ENCODE measurements around the gene RENBP. TPM values are rescaled to one million over a fixed set of nuclear protein-coding genes. Genes with fewer than 3 reads are reported as not detected.

Gene RENBP
- total RNA-seq, 1 experiment from 2014 or later, result 7.1 TPM

DNA sequence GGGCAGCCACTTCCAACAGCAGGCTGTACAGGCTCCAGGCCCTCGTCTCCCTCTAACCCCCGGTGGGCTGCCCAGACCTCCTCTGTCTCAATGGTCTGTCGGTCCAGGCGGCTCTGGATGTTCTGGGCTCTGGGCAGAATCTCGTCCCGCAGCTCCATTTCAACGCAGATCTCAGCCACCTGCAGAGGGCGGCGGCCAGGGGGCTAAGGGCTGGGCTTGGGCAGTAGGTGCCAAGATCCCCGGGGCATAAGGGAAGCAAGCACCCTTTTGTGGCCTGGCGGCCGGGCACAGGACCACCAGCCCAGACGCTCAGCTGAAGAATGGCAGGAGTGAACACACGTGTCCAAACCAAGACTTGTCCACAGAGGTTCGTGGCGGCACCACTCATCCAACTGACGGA, 30.7 kb downstream of the RENBP start:
- no peak overlapping the region for H3K4me2 ChIP-seq (ENCODE audit: insufficient read depth, insufficient read length, low read length)

More for the DNA sequence above, 30.7 kb downstream of the RENBP start:
- no peak overlapping the region for H3K9ac ChIP-seq (ENCODE audit: extremely low read depth, insufficient read length, low read length)
- no peak overlapping the region for H3K27ac ChIP-seq (ENCODE audit: insufficient read length, low read depth, low read length)
- Mint-ChIP-seq H3K36me3 (ENCODE audit: insufficient read depth in 1 of 3, low read depth in 3 of 3) (peaks cover 11 to 48% (median 29%) of the 10 kb centered on the region in 3 experiments), H3K27me3 (ENCODE audit: low read depth) (no peaks in the 10 kb centered on the region), H3K9me3 (peaks cover 59 to 68% of the 10 kb centered on the region in 2 experiments), H3K4me1 (0 out of 4 replicates have a peak, but pooled peaks cover 0 to 3% of the 10 kb centered on the region in 2 experiments), H3K4me3 (no peak overlapping the region), H3K27ac (no peak overlapping the region)
- no peaks in the 10 kb centered on the region for H4K20me1 ChIP-seq (ENCODE audit: control insufficient read depth, insufficient read depth, insufficient read length)
- no peak overlapping the region for H4K5ac ChIP-seq (ENCODE audit: insufficient read length, low read depth, low read length)
- H4K91ac ChIP-seq (ENCODE audit: insufficient read length, low read depth, low read length), result no peak overlapping the region
- peaks cover 20% of the 10 kb centered on the region for H3K9me3 ChIP-seq (ENCODE audit: control insufficient read depth, low read depth, low read length)
- H2BK15ac ChIP-seq (ENCODE audit: low read depth, low read length), result no peak overlapping the region
- H2BK20ac ChIP-seq (ENCODE audit: low read depth, low read length, poor library complexity, severe bottlenecking), result no peak overlapping the region
- no peaks in the 10 kb centered on the region for H3K27me3 ChIP-seq (ENCODE audit: insufficient read depth, low read length)
- H2BK5ac ChIP-seq (ENCODE audit: insufficient read length, low read length), result no peak overlapping the region
- no peak overlapping the region for H2AFZ ChIP-seq (ENCODE audit: low read length)
- no peaks in the 10 kb centered on the region for H3K23me2 ChIP-seq (ENCODE audit: insufficient read length, low read depth, low read length, poor library complexity, severe bottlenecking)
- no peak overlapping the region for H3T11ph ChIP-seq (ENCODE audit: low read length)
- no peak overlapping the region for H2BK120ac ChIP-seq (ENCODE audit: low read depth, low read length, poor library complexity, severe bottlenecking)
- H4K8ac ChIP-seq (replicated peaks; ENCODE audit: insufficient read length, low read depth, low read length), result no peak overlapping the region
- no peak overlapping the region for H3K14ac ChIP-seq (ENCODE audit: insufficient read depth, low read length)
- H3K79me2 ChIP-seq (ENCODE audit: insufficient read depth, low read length), result no peaks in the 10 kb centered on the region
- no CpG with 5 or more reads among the region's 17 CpGs for WGBS (ENCODE audit: extremely low coverage, insufficient read length, low lambda C conversion rate)
- DNase-seq, result no peak
- H3K4me1 ChIP-seq (ENCODE audit: insufficient read depth, low read length), result no peaks in the 10 kb centered on the region
- H3K23ac ChIP-seq (ENCODE audit: insufficient read length, low read depth, low read length), result no peak overlapping the region
- H3K56ac ChIP-seq (ENCODE audit: insufficient read length, low read depth, low read length), result no peak overlapping the region
- TF ChIP-seq, protein P1, sequence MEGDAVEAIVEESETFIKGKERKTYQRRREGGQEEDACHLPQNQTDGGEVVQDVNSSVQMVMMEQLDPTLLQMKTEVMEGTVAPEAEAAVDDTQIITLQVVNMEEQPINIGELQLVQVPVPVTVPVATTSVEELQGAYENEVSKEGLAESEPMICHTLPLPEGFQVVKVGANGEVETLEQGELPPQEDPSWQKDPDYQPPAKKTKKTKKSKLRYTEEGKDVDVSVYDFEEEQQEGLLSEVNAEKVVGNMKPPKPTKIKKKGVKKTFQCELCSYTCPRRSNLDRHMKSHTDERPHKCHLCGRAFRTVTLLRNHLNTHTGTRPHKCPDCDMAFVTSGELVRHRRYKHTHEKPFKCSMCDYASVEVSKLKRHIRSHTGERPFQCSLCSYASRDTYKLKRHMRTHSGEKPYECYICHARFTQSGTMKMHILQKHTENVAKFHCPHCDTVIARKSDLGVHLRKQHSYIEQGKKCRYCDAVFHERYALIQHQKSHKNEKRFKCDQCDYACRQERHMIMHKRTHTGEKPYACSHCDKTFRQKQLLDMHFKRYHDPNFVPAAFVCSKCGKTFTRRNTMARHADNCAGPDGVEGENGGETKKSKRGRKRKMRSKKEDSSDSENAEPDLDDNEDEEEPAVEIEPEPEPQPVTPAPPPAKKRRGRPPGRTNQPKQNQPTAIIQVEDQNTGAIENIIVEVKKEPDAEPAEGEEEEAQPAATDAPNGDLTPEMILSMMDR (conservative IDR thresholded peaks at IDR 0.05), result no peak
- no peak overlapping the region for H3K18ac ChIP-seq (ENCODE audit: insufficient read length, low read depth, low read length)
- H3K4ac ChIP-seq (ENCODE audit: low read depth, low read length), result no peak overlapping the region
- H2BK12ac ChIP-seq (ENCODE audit: insufficient read length, low read depth, low read length), result no peak overlapping the region
- no peak overlapping the region for H2AK5ac ChIP-seq (ENCODE audit: insufficient read length, low read length)
- no peaks in the 10 kb centered on the region for H3K79me1 ChIP-seq (ENCODE audit: insufficient read depth, low read depth, low read length, poor library complexity, severe bottlenecking)
